22Rv1 (cell line): ENCODE results near the gene RSPH1.

Experiments
- CTCF ChIP-seq: fragments of 450-650 bp; IDR thresholded peaks from 2 replicates; pipeline ENCODE4 v1.5.1; 2017; ENCODE audit warnings: mild to moderate bottlenecking
- ZFX ChIP-seq: fragments of 450-650 bp; IDR thresholded peaks from 2 replicates; pipeline ENCODE4 v1.6.1; 2017; ENCODE audit warnings: antibody characterized with exemption, borderline replicate concordance

- TF ChIP-seq CTCF (no peak), ZFX (no peak)
Measured at GRCh38 chr21:42445311-42445710, 50.7 kb downstream of the RSPH1 start.
